ENCODE results near the gene FASN.

FASN gene

GRCh38 chr17:82085031-82085861 is 12.8 kb downstream of the FASN start:
- Histone ChIP-seq H3K9me3 (replicated peaks; ENCODE audit: insufficient read depth, low read length) (no peaks in the 10 kb centered on the region), H3K27me3 (replicated peaks; ENCODE audit: insufficient read depth, low read length) (no peaks in the 10 kb centered on the region), H2AFZ (ENCODE audit: low read length) (no peak overlapping the region), H3K4me2 (ENCODE audit: low read depth, low read length) (no peak overlapping the region), H3F3A (ENCODE audit: insufficient read depth, low read length) (no peaks in the 10 kb centered on the region), H3K4me3 (ENCODE audit: low read length) (no peak overlapping the region), H3K9me2 (replicated peaks; ENCODE audit: insufficient read depth, low read length) (no peaks in the 10 kb centered on the region), H3K27ac (ENCODE audit: low read length) (no peak overlapping the region), H3K9ac (ENCODE audit: low read length) (no peak overlapping the region), H3K79me2 (ENCODE audit: low read length) (peaks cover 10% of the 10 kb centered on the region; the same call in 1 of the 2 replicates), H3K4me1 (ENCODE audit: low read length) (no peaks in the 10 kb centered on the region), H4K20me1 (ENCODE audit: insufficient read depth, low read length) (no peaks in the 10 kb centered on the region), H3K36me3 (replicated peaks; ENCODE audit: insufficient read depth, low read length) (peaks cover 14% of the 10 kb centered on the region)
- TF ChIP-seq CTCF (IDR thresholded peaks at IDR 0.05; ENCODE audit: low read length): no peak
- no peak for TF ChIP-seq EZH2phosphoT487 (IDR thresholded peaks at IDR 0.05; ENCODE audit: low read length)
- no peak for TF ChIP-seq EZH2 (optimal IDR thresholded peaks at IDR 0.05; ENCODE audit: low read depth, low read length)
- DNase-seq: no peak

GRCh38 chr17:82084373-82085030 is 13.5 kb downstream of the FASN start:
- Histone ChIP-seq H3K4me1 (ENCODE audit: low read length) (no peaks in the 10 kb centered on the region), H2AFZ (ENCODE audit: low read length) (no peak overlapping the region), H3K27me3 (replicated peaks; ENCODE audit: insufficient read depth, low read length) (no peaks in the 10 kb centered on the region), H4K20me1 (ENCODE audit: insufficient read depth, low read length) (no peaks in the 10 kb centered on the region), H3K27ac (ENCODE audit: low read length) (no peak overlapping the region), H3K79me2 (ENCODE audit: low read length) (peaks cover 10% of the 10 kb centered on the region; the same call in 1 of the 2 replicates), H3K4me2 (ENCODE audit: low read depth, low read length) (no peak overlapping the region), H3K9me3 (replicated peaks; ENCODE audit: insufficient read depth, low read length) (no peaks in the 10 kb centered on the region), H3F3A (ENCODE audit: insufficient read depth, low read length) (no peaks in the 10 kb centered on the region), H3K9me2 (replicated peaks; ENCODE audit: insufficient read depth, low read length) (no peaks in the 10 kb centered on the region), H3K4me3 (ENCODE audit: low read length) (no peak overlapping the region), H3K36me3 (replicated peaks; ENCODE audit: insufficient read depth, low read length) (peaks cover 18% of the 10 kb centered on the region), H3K9ac (ENCODE audit: low read length) (no peak overlapping the region)
- no peak for TF ChIP-seq CTCF (IDR thresholded peaks at IDR 0.05; ENCODE audit: low read length)
- no peak for DNase-seq

GRCh38 chr17:82083533-82084359 is 14.3 kb downstream of the FASN start:
- Histone ChIP-seq H3K27me3 (replicated peaks; ENCODE audit: insufficient read depth, low read length) (no peaks in the 10 kb centered on the region), H3F3A (ENCODE audit: insufficient read depth, low read length) (no peaks in the 10 kb centered on the region), H3K79me2 (ENCODE audit: low read length) (peaks cover 4% of the 10 kb centered on the region; the same call in 1 of the 2 replicates), H3K27ac (ENCODE audit: low read length) (no peak overlapping the region), H3K4me1 (ENCODE audit: low read length) (no peaks in the 10 kb centered on the region), H4K20me1 (ENCODE audit: insufficient read depth, low read length) (no peaks in the 10 kb centered on the region), H3K4me2 (ENCODE audit: low read depth, low read length) (no peak overlapping the region), H2AFZ (ENCODE audit: low read length) (no peak overlapping the region), H3K9me3 (replicated peaks; ENCODE audit: insufficient read depth, low read length) (no peaks in the 10 kb centered on the region), H3K36me3 (replicated peaks; ENCODE audit: insufficient read depth, low read length) (peaks cover 13% of the 10 kb centered on the region), H3K9ac (ENCODE audit: low read length) (no peak overlapping the region), H3K9me2 (replicated peaks; ENCODE audit: insufficient read depth, low read length) (no peaks in the 10 kb centered on the region), H3K4me3 (ENCODE audit: low read length) (no peak overlapping the region)
- no peak for DNase-seq
- TF ChIP-seq CTCF (IDR thresholded peaks at IDR 0.05; ENCODE audit: low read length) (no peak), EZH2 (optimal IDR thresholded peaks at IDR 0.05; ENCODE audit: low read depth, low read length) (no peak), EZH2phosphoT487 (IDR thresholded peaks at IDR 0.05; ENCODE audit: low read length) (no peak)

All from MM.1S (cell line).